ENCODE results near the gene QKI.

The QKI gene

GRCh38 chr6:163547287-163547686 is 132.8 kb downstream of the QKI start:
- no peak for TF ChIP-seq CTCF (IDR thresholded peaks at IDR 0.05; ENCODE audit: low read depth, low read length, missing control alignments)
- no peak overlapping the region for H3K4me3 ChIP-seq (ENCODE audit: low read depth, low read length)
- DNase-seq (ENCODE audit: low read depth): no peak

- no peak overlapping the region for H3K4me3 ChIP-seq (ENCODE audit: low read depth, low read length)
- no peak for TF ChIP-seq CTCF (IDR thresholded peaks at IDR 0.05; ENCODE audit: low read depth, low read length, missing control alignments)
- no peak for DNase-seq (ENCODE audit: low read depth)
These were observed 134.1 kb downstream of the QKI start for GRCh38 chr6:163548624-163549023.

GRCh38 chr6:163554032-163554431 is 139.5 kb downstream of the QKI start:
- DNase-seq (ENCODE audit: low read depth): no peak
- no peak for TF ChIP-seq CTCF (IDR thresholded peaks at IDR 0.05; ENCODE audit: low read depth, low read length, missing control alignments)
- no peak overlapping the region for H3K4me3 ChIP-seq (ENCODE audit: low read depth, low read length)

GRCh38 chr6:163554663-163555062 is 140.1 kb downstream of the QKI start:
- no peak overlapping the region for H3K4me3 ChIP-seq (ENCODE audit: low read depth, low read length)
- no peak for DNase-seq (ENCODE audit: low read depth)
- peak; percentile 49 for TF ChIP-seq CTCF (IDR thresholded peaks at IDR 0.05; ENCODE audit: low read depth, low read length, missing control alignments)

GRCh38 chr6:163559661-163560060 is 145.1 kb downstream of the QKI start:
- no peak overlapping the region for H3K4me3 ChIP-seq (ENCODE audit: low read depth, low read length)
- no peak for DNase-seq (ENCODE audit: low read depth)
- TF ChIP-seq CTCF (IDR thresholded peaks at IDR 0.05; ENCODE audit: low read depth, low read length, missing control alignments): no peak

- no peak for TF ChIP-seq CTCF (IDR thresholded peaks at IDR 0.05; ENCODE audit: low read depth, low read length, missing control alignments)
- no peak for DNase-seq (ENCODE audit: low read depth)
- H3K4me3 ChIP-seq (ENCODE audit: low read depth, low read length): no peak overlapping the region
These were observed 148.8 kb downstream of the QKI start for GRCh38 chr6:163563318-163563717.

- no peak for TF ChIP-seq CTCF (IDR thresholded peaks at IDR 0.05; ENCODE audit: low read depth, low read length, missing control alignments)
- H3K4me3 ChIP-seq (ENCODE audit: low read depth, low read length): no peak overlapping the region
- DNase-seq (ENCODE audit: low read depth): no peak
These were observed 150.0 kb downstream of the QKI start for GRCh38 chr6:163564534-163564933.

All from GM12864 (cell line).